H9 (cell line): ENCODE measurements around the gene CMTM4. TPM values are rescaled to one million over a fixed set of nuclear protein-coding genes. Genes with fewer than 3 reads are reported as not detected.

Experiments
- DNase-seq: peaks from one replicate; pipeline ENCODE4 v3.0.0-alpha.2; 2017
- H2AFZ ChIP-seq: one replicate; pipeline ENCODE4 v1.6.1; 2013; ENCODE audit warnings: mild to moderate bottlenecking, low read length, control low read depth, moderate library complexity
- H2AK5ac ChIP-seq: 2 replicates; pipeline ENCODE4 v1.6.1; 2013; ENCODE audit warnings: low read length, control low read depth, mixed read lengths; ENCODE audit not compliant: insufficient read length
- H2BK120ac ChIP-seq: one replicate; pipeline ENCODE4 v1.6.1; 2013; ENCODE audit warnings: low read depth, mild to moderate bottlenecking, low read length, control low read depth, inconsistent platforms; ENCODE audit not compliant: poor library complexity, severe bottlenecking
- H2BK12ac ChIP-seq: 2 replicates; pipeline ENCODE4 v1.6.1; 2013; ENCODE audit warnings: low read length, control low read depth, mixed read lengths, low read depth; ENCODE audit not compliant: insufficient read length
- H2BK15ac ChIP-seq: 2 replicates; pipeline ENCODE4 v1.6.1; 2013; ENCODE audit warnings: low read depth, low read length, control low read depth
- H2BK20ac ChIP-seq: one replicate; pipeline ENCODE4 v1.6.1; 2013; ENCODE audit warnings: low read depth, mild to moderate bottlenecking, low read length, control low read depth, inconsistent platforms; ENCODE audit not compliant: poor library complexity, severe bottlenecking
- H2BK5ac ChIP-seq: 2 replicates; pipeline ENCODE4 v1.6.1; 2013; ENCODE audit warnings: low read length, control low read depth, mixed read lengths; ENCODE audit not compliant: insufficient read length
- H3K14ac ChIP-seq: 2 replicates; pipeline ENCODE4 v1.6.1; 2013; ENCODE audit warnings: low read length, control low read depth; ENCODE audit not compliant: insufficient read depth
- H3K18ac ChIP-seq: 2 replicates; pipeline ENCODE4 v1.6.1; 2013; ENCODE audit warnings: low read depth, mild to moderate bottlenecking, mixed read lengths, low read length, control low read depth; ENCODE audit not compliant: insufficient read length
- H3K23ac ChIP-seq: 2 replicates; pipeline ENCODE4 v1.6.1; 2013; ENCODE audit warnings: low read length, control low read depth, mixed read lengths, low read depth; ENCODE audit not compliant: insufficient read length
- H3K23me2 ChIP-seq: 2 replicates; pipeline ENCODE4 v1.6.1; 2013; ENCODE audit warnings: low read depth, mild to moderate bottlenecking, mixed read lengths, low read length, control low read depth; ENCODE audit not compliant: insufficient read length, poor library complexity, severe bottlenecking
- H3K27ac ChIP-seq: 2 replicates; pipeline ENCODE4 v1.5.1; 2013; ENCODE audit warnings: low read length, control low read depth, mixed read lengths, low read depth; ENCODE audit not compliant: insufficient read length
- H3K27me3 ChIP-seq: 2 replicates; pipeline ENCODE4 v1.6.1; 2013; ENCODE audit warnings: low read length, control low read depth, inconsistent platforms; ENCODE audit not compliant: insufficient read depth
- H3K4ac ChIP-seq: 2 replicates; pipeline ENCODE4 v1.6.1; 2013; ENCODE audit warnings: low read depth, mild to moderate bottlenecking, control low read depth, inconsistent platforms, low read length, moderate library complexity
- H3K4me1 ChIP-seq: 2 replicates; pipeline ENCODE4 v1.6.1; 2013; ENCODE audit warnings: low read length, control low read depth, inconsistent platforms; ENCODE audit not compliant: insufficient read depth
- H3K4me2 ChIP-seq: 2 replicates; pipeline ENCODE4 v1.6.1; 2013; ENCODE audit warnings: low read length, control low read depth, mixed read lengths; ENCODE audit not compliant: insufficient read length, insufficient read depth
- H3K56ac ChIP-seq: 2 replicates; pipeline ENCODE4 v1.6.1; 2013; ENCODE audit warnings: low read depth, mild to moderate bottlenecking, mixed read lengths, low read length, control low read depth; ENCODE audit not compliant: insufficient read length
- H3K79me1 ChIP-seq: 2 replicates; pipeline ENCODE4 v1.6.1; 2013; ENCODE audit warnings: low read depth, mild to moderate bottlenecking, moderate library complexity, low read length, control low read depth, inconsistent platforms; ENCODE audit not compliant: insufficient read depth, poor library complexity, severe bottlenecking
- H3K79me2 ChIP-seq: 2 replicates; pipeline ENCODE4 v1.6.1; 2013; ENCODE audit warnings: low read length, control low read depth, inconsistent platforms; ENCODE audit not compliant: insufficient read depth
- H3K9ac ChIP-seq: 2 replicates; pipeline ENCODE4 v1.6.1; 2013; ENCODE audit warnings: low read length, control low read depth, mixed read lengths; ENCODE audit not compliant: insufficient read length; ENCODE audit errors: extremely low read depth
- H3K9me3 ChIP-seq: one replicate; pipeline ENCODE4 v1.6.1; 2013; ENCODE audit warnings: low read depth, low read length, inconsistent platforms; ENCODE audit not compliant: control insufficient read depth
- H3T11ph ChIP-seq: one replicate; pipeline ENCODE4 v1.6.1; 2013; ENCODE audit warnings: mild to moderate bottlenecking, low read length, control low read depth, inconsistent platforms
- H4K20me1 ChIP-seq: one replicate; pipeline ENCODE4 v1.6.1; 2013; ENCODE audit not compliant: control insufficient read depth, insufficient read length, insufficient read depth
- H4K5ac ChIP-seq: 2 replicates; pipeline ENCODE4 v1.6.1; 2013; ENCODE audit warnings: low read depth, mild to moderate bottlenecking, mixed read lengths, low read length, control low read depth; ENCODE audit not compliant: insufficient read length
- H4K8ac ChIP-seq: replicated peaks from 2 replicates; pipeline ENCODE4 v1.6.1; 2013; ENCODE audit warnings: low read length, control low read depth, mixed read lengths, low read depth; ENCODE audit not compliant: insufficient read length
- H4K91ac ChIP-seq: 2 replicates; pipeline ENCODE4 v1.6.1; 2013; ENCODE audit warnings: low read depth, mild to moderate bottlenecking, moderate library complexity, mixed read lengths, low read length, control low read depth; ENCODE audit not compliant: insufficient read length
- H3K27ac Mint-ChIP-seq, 3 experiments: 2 replicates in 2 of 3; 3 replicates in 1 of 3; pipeline ENCODE4 v1.8.0; 2020 to 2021; ENCODE audit warnings: mixed read lengths in 3 of 3, mild to moderate bottlenecking in 1 of 3, moderate library complexity in 1 of 3
- H3K27me3 Mint-ChIP-seq: 2 replicates; pipeline ENCODE4 v1.8.0; 2021; ENCODE audit warnings: low read depth, mild to moderate bottlenecking, moderate library complexity, mixed read lengths
- H3K36me3 Mint-ChIP-seq, 3 experiments: 2 replicates in 2 of 3; 3 replicates in 1 of 3; pipeline ENCODE4 v1.8.0; 2020 to 2021; ENCODE audit warnings: low read depth in 3 of 3, mixed read lengths in 3 of 3; ENCODE audit not compliant: insufficient read depth in 1 of 3
- H3K4me1 Mint-ChIP-seq, 2 experiments: 2 replicates each; pipeline ENCODE4 v1.8.0; 2020; ENCODE audit warnings: mixed read lengths in 2 of 2
- H3K4me3 Mint-ChIP-seq, 2 experiments: 2 replicates in 1 of 2; 3 replicates in 1 of 2; pipeline ENCODE4 v1.8.0; 2020 to 2021; ENCODE audit warnings: mild to moderate bottlenecking in 2 of 2, mixed read lengths in 2 of 2, moderate library complexity in 1 of 2
- H3K9me3 Mint-ChIP-seq, 2 experiments: 2 replicates in 1 of 2; 3 replicates in 1 of 2; pipeline ENCODE4 v1.8.0; 2020; ENCODE audit warnings: mild to moderate bottlenecking in 2 of 2, mixed read lengths in 2 of 2, moderate library complexity in 1 of 2
- WGBS: extraction: QIAGEN DNeasy Blood & Tissue Kit; methylation state at CpG from one replicate; pipeline ENCODE4 v1.1.7; 2013; ENCODE audit warnings: missing lambda C conversion rate, low lambda C conversion rate, mixed read lengths; ENCODE audit not compliant: insufficient read length; ENCODE audit errors: extremely low coverage; 5-methylcytosine and 5-hydroxymethylcytosine counted together
- total RNA-seq: library from RNA; stranded (reverse); gene quantifications from 2 replicates; pipeline ENCODE4 v1.2.1, GENCODE V29; 2021
- TF ChIP-seq, protein P1 (sequence below): fragments of 200-600 bp; sonication (generic); conservative IDR thresholded peaks from 3 replicates; pipeline ENCODE4 v1.8.0; 2021; ENCODE audit warnings: antibody characterized with exemption, mild to moderate bottlenecking

CMTM4 gene
- total RNA-seq, 1 experiment from 2014 or later = 40.5 TPM

DNA sequence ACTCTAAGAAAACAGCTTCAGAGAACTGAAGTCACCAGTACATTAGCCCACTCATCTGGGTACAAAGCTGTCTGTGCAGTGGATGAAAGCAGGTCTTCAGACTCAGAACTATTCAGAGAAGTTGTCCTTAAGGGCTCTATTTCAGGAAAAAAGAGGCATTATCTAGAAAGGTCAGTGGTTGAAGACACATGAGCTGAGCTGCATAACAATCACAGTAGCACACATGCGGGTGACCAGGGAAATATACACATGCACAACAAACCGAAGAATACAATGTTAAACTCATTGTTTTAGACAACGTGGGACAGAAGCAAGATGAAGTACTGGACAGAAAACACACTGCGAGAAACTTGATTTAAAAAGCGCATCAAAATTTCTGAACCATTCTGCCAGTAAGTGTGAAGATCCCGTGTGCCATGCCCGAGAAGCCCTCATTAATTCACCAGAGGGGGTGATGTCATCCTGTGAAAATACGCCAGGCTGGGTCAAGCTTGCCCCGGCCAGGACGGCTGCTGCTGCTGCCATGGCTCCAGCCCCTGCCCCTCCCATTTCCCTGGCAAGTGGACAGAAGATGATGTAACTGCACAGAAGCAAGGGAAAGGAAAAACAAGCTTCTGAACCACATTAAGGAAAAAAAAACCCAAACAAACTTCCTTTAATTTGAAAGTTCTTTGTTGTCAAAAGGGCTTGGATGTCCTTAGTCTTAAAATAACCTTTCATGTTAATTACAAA lies 44.8 kb upstream of the CMTM4 start:
- H3K27ac Mint-ChIP-seq = peak overlapping the region in 1 of 3 experiments; percentile 65; a peak in 2 of 7 replicates
- no peak overlapping the region for H2AFZ ChIP-seq

More for the DNA sequence above, 44.8 kb upstream of the CMTM4 start:
- Histone ChIP-seq H4K8ac (no peak overlapping the region), H3K27me3 (no peaks in the 10 kb centered on the region), H3K27ac (no peak overlapping the region), H4K91ac (no peak overlapping the region), H2BK12ac (no peak overlapping the region), H4K20me1 (no peaks in the 10 kb centered on the region), H2BK5ac (no peak overlapping the region), H3K23me2 (no peaks in the 10 kb centered on the region), H2BK15ac (no peak overlapping the region), H3T11ph (no peak overlapping the region), H2BK120ac (no peak overlapping the region), H3K23ac (no peak overlapping the region), H3K9ac (no peak overlapping the region), H3K4me1 (no peaks in the 10 kb centered on the region), H2AK5ac (no peak overlapping the region), H3K56ac (no peak overlapping the region), H4K5ac (no peak overlapping the region), H3K4me2 (no peak overlapping the region), H2BK20ac (no peak overlapping the region), H3K79me2 (peaks cover 11% of the 10 kb centered on the region; the same call in 1 of the 2 replicates), H3K79me1 (peaks cover 14% of the 10 kb centered on the region), H3K4ac (no peak overlapping the region), H3K14ac (no peak overlapping the region), H3K18ac (no peak overlapping the region), H3K9me3 (no peaks in the 10 kb centered on the region)
- TF ChIP-seq, protein P1, sequence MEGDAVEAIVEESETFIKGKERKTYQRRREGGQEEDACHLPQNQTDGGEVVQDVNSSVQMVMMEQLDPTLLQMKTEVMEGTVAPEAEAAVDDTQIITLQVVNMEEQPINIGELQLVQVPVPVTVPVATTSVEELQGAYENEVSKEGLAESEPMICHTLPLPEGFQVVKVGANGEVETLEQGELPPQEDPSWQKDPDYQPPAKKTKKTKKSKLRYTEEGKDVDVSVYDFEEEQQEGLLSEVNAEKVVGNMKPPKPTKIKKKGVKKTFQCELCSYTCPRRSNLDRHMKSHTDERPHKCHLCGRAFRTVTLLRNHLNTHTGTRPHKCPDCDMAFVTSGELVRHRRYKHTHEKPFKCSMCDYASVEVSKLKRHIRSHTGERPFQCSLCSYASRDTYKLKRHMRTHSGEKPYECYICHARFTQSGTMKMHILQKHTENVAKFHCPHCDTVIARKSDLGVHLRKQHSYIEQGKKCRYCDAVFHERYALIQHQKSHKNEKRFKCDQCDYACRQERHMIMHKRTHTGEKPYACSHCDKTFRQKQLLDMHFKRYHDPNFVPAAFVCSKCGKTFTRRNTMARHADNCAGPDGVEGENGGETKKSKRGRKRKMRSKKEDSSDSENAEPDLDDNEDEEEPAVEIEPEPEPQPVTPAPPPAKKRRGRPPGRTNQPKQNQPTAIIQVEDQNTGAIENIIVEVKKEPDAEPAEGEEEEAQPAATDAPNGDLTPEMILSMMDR = no peak
- H3K27me3 Mint-ChIP-seq = no peaks in the 10 kb centered on the region
- H3K9me3 Mint-ChIP-seq = no peaks in the 10 kb centered on the region
- H3K4me3 Mint-ChIP-seq = no peak overlapping the region
- no CpG with 5 or more reads among the region's 10 CpGs for WGBS
- no peak for DNase-seq
- H3K36me3 Mint-ChIP-seq = peaks cover 27 to 73% (median 73%) of the 10 kb centered on the region in 3 experiments; a peak in 6 of 7 replicates
- H3K4me1 Mint-ChIP-seq = peaks cover 18 to 24% of the 10 kb centered on the region in 2 experiments
